DND-41 (cell line): ENCODE measurements around the gene TSPAN18.

ENCODE experiments used
- EZH2 ChIP-seq: IDR thresholded peaks from 3 replicates; pipeline ENCODE4 v1.6.1; 2012; ENCODE audit warnings: borderline replicate concordance, low read depth, mild to moderate bottlenecking, moderate library complexity, low read length, inconsistent platforms; ENCODE audit not compliant: severe bottlenecking
- TF ChIP-seq, protein P1 (sequence below): IDR thresholded peaks from 2 replicates; pipeline ENCODE4 v1.5.1; 2012; ENCODE audit warnings: borderline replicate concordance, low read length, moderate library complexity, mild to moderate bottlenecking; ENCODE audit not compliant: poor library complexity, severe bottlenecking; ENCODE audit errors: extremely low read depth

GRCh38 chr11:44755556-44756523 is 29.1 kb downstream of the TSPAN18 start:
- no peak for TF ChIP-seq EZH2
- TF ChIP-seq, protein P1, sequence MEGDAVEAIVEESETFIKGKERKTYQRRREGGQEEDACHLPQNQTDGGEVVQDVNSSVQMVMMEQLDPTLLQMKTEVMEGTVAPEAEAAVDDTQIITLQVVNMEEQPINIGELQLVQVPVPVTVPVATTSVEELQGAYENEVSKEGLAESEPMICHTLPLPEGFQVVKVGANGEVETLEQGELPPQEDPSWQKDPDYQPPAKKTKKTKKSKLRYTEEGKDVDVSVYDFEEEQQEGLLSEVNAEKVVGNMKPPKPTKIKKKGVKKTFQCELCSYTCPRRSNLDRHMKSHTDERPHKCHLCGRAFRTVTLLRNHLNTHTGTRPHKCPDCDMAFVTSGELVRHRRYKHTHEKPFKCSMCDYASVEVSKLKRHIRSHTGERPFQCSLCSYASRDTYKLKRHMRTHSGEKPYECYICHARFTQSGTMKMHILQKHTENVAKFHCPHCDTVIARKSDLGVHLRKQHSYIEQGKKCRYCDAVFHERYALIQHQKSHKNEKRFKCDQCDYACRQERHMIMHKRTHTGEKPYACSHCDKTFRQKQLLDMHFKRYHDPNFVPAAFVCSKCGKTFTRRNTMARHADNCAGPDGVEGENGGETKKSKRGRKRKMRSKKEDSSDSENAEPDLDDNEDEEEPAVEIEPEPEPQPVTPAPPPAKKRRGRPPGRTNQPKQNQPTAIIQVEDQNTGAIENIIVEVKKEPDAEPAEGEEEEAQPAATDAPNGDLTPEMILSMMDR = no peak
